Endothelial cell of hepatic sinusoid (primary cell): ENCODE measurements around the gene TAF1B.

Source experiments
- in situ Hi-C: cut with HindIII; loops from 2 replicates; pipeline ENCODE4 v1.10.0; 2017; ENCODE audit warnings: low sequenced_read_pairs

Gene TAF1B

DNA sequence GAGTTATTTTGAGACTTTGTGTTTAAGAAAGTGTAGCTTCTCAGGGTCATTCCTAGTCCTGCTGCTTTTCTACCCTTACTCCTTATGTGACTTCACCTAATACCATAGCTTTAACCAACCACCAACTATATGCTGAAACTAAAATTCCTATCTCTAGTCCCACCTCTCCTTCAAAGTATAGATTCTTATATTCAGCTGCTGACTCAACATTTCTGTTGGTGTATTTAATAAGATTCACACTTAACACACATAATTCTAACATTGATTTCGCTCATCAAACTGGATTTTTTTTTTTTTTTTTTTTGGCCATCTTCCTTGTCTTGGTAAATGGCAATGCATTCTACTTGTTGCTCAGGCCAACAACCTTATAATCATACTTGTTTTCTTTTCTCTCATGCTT lies 30.1 kb downstream of the TAF1B start:
- in situ Hi-C loops: no loop called here

DNA sequence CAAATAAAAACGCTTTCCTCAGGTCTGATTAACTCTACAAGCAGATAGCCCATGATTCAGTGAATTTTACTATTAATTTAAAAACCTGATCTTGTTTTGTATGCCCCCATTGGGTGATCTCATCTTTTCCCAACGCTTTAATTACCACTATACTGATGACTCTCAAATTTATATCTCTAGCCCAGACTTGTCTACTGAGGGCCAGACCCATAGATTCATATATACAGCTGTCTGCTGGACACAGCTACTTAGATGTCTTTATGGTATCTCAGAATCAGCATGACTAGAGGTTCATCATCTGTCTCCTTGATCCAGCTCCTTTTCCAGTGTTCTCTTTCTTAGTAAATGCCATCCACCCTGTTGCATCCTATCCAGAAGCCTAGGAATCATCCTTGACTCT lies 33.8 kb downstream of the TAF1B start:
- in situ Hi-C loops: no loop called here

DNA sequence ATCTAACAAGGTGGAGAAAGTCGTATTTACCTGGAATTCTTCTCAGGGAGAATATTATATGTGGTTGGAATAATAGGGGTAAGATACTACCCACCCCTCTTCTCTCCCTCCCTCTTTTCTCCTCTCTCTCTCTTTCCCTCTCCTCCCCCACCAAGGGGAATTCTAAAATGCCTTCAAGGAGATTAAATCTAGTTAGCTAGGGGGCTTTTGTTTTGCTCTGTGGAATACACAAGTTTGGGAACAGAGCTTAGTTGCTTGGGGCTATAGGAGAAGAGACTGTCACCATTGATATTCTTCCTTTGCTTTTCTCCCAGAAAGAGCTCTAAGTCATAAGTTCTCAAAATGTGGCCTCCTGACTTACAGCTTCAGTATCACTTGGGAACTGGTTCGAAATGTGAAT lies 34.5 kb downstream of the TAF1B start:
- in situ Hi-C loops: no loop called here

DNA sequence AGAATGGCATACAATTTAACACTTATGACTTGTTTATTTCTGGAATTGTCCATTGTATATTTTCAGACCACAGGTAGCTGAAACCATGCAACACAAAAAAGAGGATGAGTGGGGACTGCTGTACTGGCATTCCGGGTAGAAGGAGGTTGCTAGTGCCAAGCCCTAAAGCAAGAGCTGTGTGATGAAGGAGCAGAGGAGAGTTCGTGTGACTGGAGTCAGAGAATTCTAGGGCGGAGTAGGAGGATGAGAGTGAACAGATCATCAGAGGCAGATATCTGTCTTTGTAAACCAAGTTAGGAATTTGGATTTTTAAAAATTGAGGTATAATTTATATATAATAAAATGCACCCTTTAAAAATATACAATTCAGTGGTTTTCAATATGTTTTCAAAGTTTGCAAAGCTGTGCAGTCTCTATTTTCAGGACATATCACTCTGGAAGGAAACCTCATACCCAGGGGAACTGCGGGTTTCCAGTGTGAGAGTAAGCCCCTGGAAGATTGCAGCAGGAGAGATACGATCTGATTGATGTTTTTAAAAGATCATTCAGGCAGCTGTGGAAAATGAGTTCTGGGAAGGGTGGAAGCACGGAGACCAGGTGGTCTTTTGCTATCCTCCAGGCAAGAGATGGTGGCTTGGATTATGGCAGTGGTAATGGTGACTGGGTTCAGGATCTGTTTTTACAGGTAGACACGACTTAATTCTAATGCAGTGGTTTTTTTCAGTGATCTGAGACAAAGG lies 36.4 kb downstream of the TAF1B start:
- in situ Hi-C loops: no loop called here

DNA sequence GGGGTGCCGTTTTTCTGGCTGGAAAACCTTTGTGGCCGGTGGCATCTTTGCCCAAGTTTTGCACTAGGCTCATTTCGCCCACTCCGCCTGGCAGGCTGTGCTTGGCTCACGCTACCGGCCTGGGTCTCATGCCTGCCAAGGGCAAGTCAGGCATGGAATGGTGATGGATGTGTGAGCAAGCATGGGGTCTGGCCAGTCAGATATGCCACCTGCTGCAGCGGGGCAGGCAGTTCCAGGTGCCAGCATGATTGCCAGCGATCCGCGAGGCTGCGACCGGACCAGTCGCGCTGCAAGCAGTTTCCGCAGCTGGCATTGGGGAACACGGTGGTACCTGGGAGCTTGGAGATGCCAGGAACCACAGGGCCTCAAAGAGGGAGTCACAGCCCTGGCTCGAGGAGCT lies 40.6 kb downstream of the TAF1B start:
- in situ Hi-C loops: no loop called here

DNA sequence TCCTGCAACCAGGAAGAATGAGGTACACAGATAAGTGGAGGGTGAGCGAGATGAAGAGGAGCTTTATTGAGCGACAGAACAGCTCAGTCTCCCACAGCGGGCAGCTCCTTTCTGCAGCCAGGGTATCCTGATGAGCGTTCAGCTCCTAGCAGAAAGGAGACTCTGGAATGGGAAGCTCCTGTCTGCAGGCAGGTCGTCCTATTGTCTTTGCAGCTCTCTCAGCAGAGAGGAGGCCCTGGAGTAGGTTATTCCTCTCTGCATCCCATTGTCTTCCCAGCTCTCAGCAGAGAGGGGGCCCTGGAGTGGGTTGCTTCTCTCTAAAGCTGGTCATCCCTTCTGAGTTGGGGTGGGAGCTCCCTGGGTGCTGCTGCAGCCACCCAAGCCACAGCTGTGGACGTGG lies 41.2 kb downstream of the TAF1B start:
- in situ Hi-C loops: no loop called here

DNA sequence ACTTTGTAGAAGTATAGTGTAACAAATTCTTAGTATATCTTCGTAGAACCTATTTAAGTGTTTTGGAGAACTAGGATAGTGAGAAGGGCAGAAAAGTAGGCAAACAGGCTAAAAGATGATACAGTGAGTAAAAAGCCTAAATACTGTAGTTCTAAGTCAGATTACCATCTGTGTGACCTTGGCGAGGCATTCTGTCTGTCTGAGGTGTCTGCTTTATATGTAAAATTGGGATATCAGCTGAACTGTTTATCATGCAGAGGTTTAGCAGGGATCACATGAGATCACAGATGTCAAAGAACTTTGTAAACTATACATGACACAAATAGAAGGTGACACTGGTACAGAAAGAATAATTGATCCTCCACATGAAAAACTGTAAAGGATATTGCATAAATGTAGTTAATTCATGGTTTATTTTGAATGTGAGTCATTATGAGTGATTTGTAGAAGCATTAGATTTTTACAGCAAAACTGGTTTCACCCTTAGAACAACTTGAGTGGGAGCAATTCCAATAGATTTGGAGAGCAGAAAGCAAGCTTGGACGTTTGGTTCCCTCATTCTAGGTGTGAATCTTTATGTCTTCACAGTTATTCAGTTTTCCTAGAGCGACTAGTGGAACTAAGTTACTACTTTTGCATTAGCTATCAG lies 41.9 kb downstream of the TAF1B start:
- in situ Hi-C loops: no loop called here

DNA sequence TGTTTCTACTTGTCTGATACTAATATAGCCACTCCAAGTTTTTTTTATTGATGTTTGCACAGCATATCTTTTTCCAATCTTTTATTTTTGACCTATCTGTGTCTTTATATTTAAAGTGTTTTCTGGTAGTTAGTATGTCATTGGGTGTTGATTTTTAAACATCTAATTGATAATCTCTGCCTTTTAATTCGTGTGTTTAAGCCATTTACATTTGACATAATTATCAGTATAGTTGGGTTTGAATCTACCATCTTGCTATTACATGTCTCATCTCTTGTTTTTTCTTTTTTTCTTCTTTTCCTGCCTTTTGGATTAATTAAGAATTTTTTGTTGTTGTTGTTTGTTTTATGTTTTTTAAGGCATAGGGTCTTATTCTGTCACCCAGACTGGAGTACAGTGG lies 44.2 kb downstream of the TAF1B start:
- in situ Hi-C loops: no loop called here

DNA sequence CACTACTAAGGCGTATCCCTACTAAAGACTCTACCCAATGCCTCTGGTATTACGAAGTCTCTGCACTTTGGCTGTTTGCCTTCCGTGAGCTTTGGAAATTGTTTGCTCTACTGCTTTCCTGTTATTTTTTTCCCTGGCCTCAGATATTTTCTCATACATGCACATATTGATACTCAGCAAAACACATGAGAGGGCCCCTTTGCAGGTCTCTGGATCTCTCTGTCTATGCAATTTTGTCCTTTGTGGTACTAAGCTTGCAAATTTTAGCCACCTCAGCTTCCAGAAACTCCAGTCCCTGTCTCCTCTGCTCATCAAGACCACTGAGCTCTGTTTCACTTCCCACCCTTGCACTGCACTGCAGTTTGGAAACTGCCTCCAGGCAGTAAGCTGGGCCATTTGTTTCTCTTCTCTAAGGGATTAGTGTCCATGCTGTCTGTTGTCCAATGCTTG lies 46.6 kb downstream of the TAF1B start:
- in situ Hi-C loops: no loop called here

DNA sequence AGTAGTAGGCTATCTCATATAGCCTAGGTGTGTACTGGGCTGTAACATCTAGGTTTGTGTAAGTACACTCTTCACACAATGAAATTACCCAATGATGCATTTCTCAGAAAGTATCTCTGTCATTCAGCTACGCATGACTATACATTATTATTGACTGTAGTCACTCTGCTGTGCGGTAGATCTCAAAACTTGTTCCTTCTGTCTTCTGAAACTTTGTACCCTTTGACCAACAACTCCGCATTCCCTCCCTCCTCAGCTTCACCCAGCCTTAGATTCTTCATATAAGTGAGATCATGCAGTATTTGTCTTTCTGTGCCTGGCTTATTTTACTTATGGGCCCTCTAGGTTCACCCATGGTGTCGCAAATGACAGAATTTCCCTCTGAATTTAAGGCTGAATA lies 49.0 kb downstream of the TAF1B start:
- in situ Hi-C loops: no loop called here

DNA sequence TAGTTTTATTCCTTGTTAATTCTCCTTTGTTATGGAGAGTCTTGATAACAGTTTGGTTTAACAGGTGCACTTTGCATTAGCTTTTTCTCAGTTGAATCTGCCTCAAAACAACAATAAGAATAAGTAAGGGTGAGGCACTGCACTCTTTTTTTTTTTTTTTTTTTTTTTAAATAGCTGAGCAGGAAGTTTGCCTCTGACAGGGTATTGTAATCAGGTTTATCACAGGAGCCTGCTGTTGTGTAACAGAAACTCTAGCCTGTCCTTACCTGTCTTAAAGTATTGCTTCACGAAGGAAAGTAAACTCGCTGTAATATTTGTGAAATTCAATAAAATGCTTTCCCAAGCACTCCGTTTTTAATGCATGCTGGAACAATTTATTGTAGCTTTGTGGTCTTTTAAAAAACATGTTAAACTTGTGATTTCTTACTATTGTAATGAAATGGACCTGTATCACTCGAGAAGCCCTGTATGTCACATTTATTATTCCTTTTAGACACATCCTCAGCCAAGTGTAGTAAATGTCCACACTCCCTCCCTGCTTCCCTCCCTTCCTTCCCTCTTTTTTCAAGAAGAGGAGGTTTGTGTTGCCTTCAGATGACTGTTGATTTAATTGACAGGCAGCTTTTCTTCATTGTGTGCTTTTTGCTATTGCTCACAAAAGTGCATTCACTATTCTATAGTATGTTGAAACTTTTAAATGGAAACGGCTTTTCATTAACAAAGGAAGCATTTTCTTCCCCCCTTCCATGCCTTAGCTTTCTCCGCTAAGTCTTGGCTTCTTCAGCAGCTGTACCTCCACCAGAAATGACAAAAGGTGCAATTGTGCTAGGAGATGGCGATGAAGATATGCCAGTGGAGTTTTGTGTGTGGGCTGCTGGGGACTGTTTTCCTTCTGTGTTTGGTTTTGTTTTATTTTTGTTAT lies 52.7 kb downstream of the TAF1B start:
- in situ Hi-C loops: no loop called here

DNA sequence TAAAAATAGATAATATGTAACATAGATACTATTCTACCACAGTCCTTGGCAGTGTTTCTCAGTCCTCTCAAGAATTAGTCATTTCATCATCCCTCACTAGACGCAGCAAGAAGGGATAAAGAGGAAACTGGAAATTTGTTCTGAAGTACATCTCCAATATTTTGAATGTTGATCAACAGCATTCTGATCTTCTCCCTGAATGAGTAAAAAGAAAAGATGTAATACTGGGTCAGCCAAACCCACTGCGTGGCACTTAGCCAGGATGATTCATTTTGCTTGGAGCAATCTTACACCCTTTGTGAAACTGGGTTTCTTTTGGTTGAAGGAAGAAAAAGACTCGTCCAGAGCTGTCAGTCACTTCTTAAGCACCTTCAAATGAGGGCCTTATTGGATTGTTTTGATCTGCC lies 54.1 kb downstream of the TAF1B start:
- in situ Hi-C loops: no loop called here

DNA sequence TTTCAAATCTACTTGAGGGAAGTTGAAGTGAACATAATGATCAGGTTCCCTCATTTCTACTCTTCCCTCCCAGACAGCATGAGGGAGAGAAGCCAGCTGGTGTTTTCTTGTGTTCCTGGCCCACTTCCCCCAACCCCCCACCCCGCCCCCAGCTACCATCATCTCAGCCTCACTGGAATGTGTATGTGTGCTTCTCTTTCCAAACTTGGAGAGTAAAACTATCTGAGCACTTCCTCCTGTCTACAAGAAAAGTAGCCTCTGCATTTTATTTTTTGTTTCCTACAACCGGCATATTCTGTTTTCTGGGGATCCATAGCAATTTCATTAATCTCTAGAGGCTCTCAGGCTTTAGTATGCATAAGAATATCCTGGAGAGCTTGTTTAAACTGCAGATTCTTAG lies 54.6 kb downstream of the TAF1B start:
- in situ Hi-C loops: no loop called here

DNA sequence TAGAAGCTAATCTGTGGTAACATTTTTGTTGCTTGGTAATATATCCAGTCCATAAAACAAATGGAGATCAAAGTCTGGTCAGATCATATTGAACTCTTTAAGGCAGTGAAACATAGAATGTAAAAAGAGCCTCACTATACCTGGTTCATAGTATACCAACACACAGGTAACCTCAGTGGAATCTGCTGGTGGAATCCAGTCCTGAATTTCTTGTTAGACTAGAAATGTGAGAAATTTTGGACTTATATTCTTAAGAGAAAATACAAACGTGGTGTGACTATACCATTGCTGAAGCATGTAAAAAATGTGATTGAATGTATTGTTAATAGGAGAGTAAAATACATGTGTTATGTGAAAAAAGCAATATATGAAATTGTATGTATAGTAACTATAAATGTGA lies 62.1 kb downstream of the TAF1B start:
- in situ Hi-C loops: no loop called here

DNA sequence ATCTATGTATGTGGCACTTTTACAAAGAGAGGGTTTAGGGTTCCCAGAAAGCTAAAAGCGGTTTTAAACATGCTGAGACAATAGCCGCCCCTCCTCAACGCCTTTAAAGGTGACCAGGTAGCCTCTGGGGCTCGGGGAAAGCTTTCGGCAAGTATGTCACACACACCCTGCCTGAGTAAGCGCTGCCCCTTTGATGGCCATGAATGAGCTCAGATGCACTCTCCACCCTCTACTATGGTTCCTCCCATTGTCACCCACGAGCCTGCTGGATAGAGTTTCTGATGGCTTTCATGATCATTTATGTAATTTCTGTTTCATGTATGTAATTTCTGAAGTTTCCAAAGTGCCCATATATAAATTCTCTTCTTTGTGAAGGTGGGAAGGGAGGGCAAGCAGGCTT lies 64.1 kb downstream of the TAF1B start:
- in situ Hi-C loops: no loop called here

DNA sequence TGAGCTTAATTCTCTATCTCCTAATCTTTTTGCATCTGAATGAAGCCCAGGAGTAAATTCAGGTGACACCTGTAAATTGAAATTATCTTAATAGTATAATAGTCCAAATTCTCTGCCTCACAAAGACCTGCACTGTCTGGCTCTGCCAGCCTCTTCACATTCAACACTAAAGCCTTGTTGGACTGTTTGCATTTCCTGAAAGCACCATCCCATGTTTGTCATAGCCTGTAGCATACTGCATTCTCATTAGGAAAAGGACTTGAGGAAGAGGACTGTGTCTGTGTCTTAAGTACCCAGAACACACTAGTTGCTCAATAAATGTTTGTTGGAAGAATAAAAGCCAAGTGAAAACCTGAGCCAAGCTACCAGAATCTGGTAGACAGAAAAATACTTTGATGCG lies 65.4 kb downstream of the TAF1B start:
- in situ Hi-C loops: no loop called here

DNA sequence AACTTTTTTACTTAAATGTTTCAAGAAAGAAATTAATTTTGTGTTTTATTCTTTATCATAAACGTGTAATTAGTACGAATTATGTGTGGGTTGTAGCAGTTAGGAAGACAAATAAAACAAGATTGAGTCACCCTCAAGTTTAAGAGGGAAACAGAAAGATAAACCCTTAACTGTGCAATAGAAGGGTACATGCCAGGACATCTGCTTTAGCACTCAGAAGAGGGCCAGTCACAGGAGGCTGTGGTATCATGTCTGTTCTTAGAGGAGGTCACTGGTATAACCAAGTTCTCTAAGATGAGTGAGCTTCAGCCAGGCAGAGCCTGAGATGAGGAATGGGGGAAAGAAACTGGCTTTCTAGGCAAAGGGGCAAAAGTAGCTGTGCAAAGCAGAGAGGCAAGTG lies 65.8 kb downstream of the TAF1B start:
- in situ Hi-C loops: no loop called here

DNA sequence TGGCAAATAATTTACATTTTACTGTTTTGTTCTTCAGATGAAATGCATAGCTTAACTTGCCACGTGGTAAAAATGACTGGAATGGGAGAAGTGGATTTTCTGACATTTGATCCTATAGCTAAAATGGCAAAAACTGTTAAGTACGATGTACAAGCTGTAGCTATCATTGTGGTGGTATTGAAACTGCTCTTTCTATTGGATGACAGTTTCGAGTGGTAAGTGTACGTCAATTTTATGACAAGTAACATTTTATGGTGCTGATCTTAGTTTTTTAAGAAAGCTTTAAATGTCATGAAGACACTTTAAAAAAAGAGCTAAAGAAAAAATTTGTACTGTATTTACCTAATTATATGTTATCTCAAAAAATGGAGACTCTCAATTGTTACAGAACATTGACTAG lies 67.4 kb downstream of the TAF1B start:
- in situ Hi-C loops: no loop called here

DNA sequence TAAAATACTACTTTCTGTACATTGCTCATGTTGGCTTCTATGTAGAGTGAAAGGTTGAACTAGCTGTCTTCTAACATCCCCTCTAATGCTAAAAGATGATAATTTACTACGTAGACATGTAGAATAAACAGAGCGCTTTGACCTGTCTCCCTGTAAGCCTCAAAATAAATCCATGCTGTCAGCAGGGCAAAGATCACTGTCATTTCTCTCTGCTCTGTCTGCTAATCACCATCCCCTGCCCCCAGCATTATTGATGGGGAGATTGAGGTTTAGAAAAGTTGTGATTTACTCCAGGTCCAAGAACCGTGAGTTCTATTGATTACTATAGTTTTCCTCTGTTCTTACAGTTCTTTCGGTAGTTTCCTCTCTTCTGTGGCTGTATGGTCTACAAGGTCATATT lies 69.2 kb downstream of the TAF1B start:
- in situ Hi-C loops: no loop called here

DNA sequence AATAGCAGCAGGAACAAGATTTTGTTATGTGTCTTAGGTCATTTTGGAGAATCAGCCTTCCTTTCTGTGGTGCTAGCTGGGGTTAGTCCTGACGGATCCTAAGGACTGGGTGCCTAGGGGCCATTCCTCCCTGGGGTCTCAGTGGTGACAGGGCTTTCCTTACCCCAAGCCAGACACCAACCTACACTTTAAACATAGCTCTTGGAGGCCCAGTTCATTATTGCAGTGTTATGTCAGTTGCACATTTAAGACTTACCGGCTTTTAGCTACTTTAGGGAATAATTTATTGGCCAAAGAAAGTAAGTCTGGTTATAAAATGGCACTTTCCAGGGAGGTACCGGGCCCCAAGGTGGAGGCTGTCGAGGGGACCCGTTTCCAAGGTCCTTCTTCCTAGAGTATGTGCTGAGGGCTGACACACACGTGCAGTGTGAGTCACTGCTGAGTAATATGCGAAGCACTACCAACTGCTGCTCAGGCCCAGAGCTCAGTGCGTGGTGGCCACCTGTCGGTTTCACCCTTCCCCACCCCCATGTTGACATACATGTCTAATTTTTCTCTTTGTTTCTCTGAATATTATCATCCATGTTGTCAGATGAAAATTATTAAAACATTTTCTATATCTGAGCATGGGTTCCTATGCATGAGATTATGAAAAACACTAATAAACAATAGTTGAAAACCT lies 71.3 kb downstream of the TAF1B start:
- in situ Hi-C loops: no loop called here

DNA sequence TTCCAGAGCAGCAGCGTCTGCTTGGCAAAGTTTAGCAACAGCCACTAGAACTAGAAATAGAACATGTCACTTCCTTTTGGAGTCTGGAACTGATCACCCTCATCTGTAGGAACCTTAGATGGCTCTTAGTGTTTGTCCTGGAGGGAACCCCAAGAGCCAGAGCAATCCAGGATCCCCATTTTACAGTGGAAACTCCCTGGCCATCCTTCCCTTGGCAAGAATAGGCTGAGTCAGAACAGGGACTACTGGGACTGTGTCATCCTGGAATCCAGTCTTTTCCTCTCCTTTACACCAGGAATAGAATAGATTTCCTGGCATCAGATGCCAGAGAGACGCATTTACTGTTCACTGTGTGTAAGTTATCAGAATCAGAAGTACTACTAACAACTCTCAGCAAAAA lies 75.0 kb downstream of the TAF1B start:
- in situ Hi-C loops: no loop called here
